Thyroid gland (tissue), 4 donors: Measurements from ENCODE around the gene LRRC73. TPM values are rescaled to one million over a fixed set of nuclear protein-coding genes. Genes with fewer than 3 reads are reported as not detected.
"Not testable (repeated sequence)": the region's sequence is repeated elsewhere in the genome, so short reads cannot be mapped to it uniquely, and the experiment has no call there.

ENCODE experiments used
- DNase-seq, 2 donors: peaks; one replicate each; pipeline ENCODE4 v3.0.0-alpha.2; 2019
- H3K27ac ChIP-seq, 3 donors: fragments of 200-600 bp; sonication (generic); 1 replicate in 2 of 3; 2 replicates in 1 of 3; pipeline ENCODE4 v1.5.1; 2016 to 2019; ENCODE audit warnings: mild to moderate bottlenecking in 1 of 3, moderate library complexity in 1 of 3
- H3K27me3 ChIP-seq: fragments of 200-600 bp; sonication (generic); one replicate; pipeline ENCODE4 v1.5.1; 2019
- H3K36me3 ChIP-seq, 2 donors: fragments of 200-600 bp; sonication (generic); one replicate each; pipeline ENCODE4 v1.5.1; 2016 to 2019
- H3K4me1 ChIP-seq, 2 donors: fragments of 200-600 bp; sonication (generic); one replicate each; pipeline ENCODE4 v1.5.1; 2017 to 2019
- H3K4me3 ChIP-seq, 3 donors: fragments of 200-600 bp; sonication (generic); replicated peaks in 1 of 3; 1 replicate in 2 of 3; 2 replicates in 1 of 3; pipeline ENCODE4 v1.5.1; 2016; ENCODE audit warnings: mild to moderate bottlenecking in 1 of 3
- H3K9me3 ChIP-seq: fragments of 200-600 bp; sonication (generic); one replicate; pipeline ENCODE4 v1.5.1; 2017
- CTCF ChIP-seq, 6 experiments: fragments of 200-600 bp in 3 of 6; fragments of 450-650 bp in 3 of 6; sonication (generic) in 3 of 6; IDR thresholded peaks; one replicate each; pipeline ENCODE4 v1.5.1; 2016 to 2019; ENCODE audit warnings: antibody characterized with exemption in 6 of 6, mild to moderate bottlenecking in 2 of 6, inconsistent platforms in 1 of 6, moderate library complexity in 1 of 6
- POLR2A ChIP-seq, 2 donors: fragments of 450-650 bp; IDR thresholded peaks; one replicate each; pipeline ENCODE4 v1.6.1; 2017; ENCODE audit warnings: antibody characterized with exemption in 2 of 2, mild to moderate bottlenecking in 2 of 2, moderate library complexity in 1 of 2
- WGBS, 2 donors: methylation state at CpG; one replicate each; pipeline ENCODE4 v1.1.5; 2017; 5-methylcytosine and 5-hydroxymethylcytosine counted together
- intact Hi-C: fragments of 100-400 bp; cut with DNase I; formaldehyde crosslinking; loops from one replicate; pipeline ENCODE4 v1.15.1; 2023
- small RNA-seq: library from RNA; depleted of rRNA; stranded (forward); fragments of <200 nt; gene quantifications from one replicate; pipeline ENCODE3, GENCODE V24; 2016
- total RNA-seq, 4 donors: library from RNA; depleted of rRNA; stranded (reverse); fragments of >200 nt; gene quantifications; one replicate each; pipeline ENCODE4 v1.2.3, GENCODE V29; 2016

LRRC73 gene
- total RNA-seq, 4 donors from 2014 or later: 0.67 to 2.0 (median 1.6) TPM

- DNase-seq: no peak
- H3K4me1 ChIP-seq: peaks cover 5 to 16% of the 10 kb centered on the region in 2 donors
- H3K27ac ChIP-seq: no peak overlapping the region
- H3K27me3 ChIP-seq: peaks cover 9% of the 10 kb centered on the region
- H3K9me3 ChIP-seq: no peaks in the 10 kb centered on the region
- H3K4me3 ChIP-seq: no peak overlapping the region
- 83 to 85% methylated on average over 1 of the region's 1 CpG for WGBS, 2 donors
- no peaks in the 10 kb centered on the region for H3K36me3 ChIP-seq
- intact Hi-C loops: no loop called here
- TF ChIP-seq POLR2A (IDR thresholded peaks at IDR 0.05) (no peak), CTCF (IDR thresholded peaks at IDR 0.05) (no peak)
These were observed 50.6 kb downstream of the LRRC73 start for GRCh38 chr6:43459535-43459934.

GRCh38 chr6:43458154-43458553, 52.0 kb downstream of the LRRC73 start:
- intact Hi-C loops, H3K36me3 ChIP-seq, DNase-seq, H3K4me3 ChIP-seq, H3K27ac ChIP-seq, H3K9me3 ChIP-seq, H3K27me3 ChIP-seq: not testable (repeated sequence)
- peaks cover 5 to 17% of the 10 kb centered on the region in 2 donors for H3K4me1 ChIP-seq
- 94 to 96% methylated on average over 13 to 15 of the region's 15 CpGs for WGBS, 2 donors

- intact Hi-C loops: no loop called here
- DNase-seq: no peak
- Histone ChIP-seq H3K4me1 (peaks cover 5 to 17% of the 10 kb centered on the region in 2 donors), H3K36me3 (peaks cover 0 to 4% of the 10 kb centered on the region in 2 donors), H3K27me3 (peaks cover 9% of the 10 kb centered on the region), H3K4me3 (no peak overlapping the region), H3K27ac (no peak overlapping the region), H3K9me3 (no peaks in the 10 kb centered on the region)
- TF ChIP-seq CTCF (IDR thresholded peaks at IDR 0.05): no peak
- TF ChIP-seq POLR2A (IDR thresholded peaks at IDR 0.05): no peak
- WGBS, 2 donors: 69 to 70% methylated on average over 9 of the region's 9 CpGs
These were observed 52.5 kb downstream of the LRRC73 start for GRCh38 chr6:43457643-43458042.

Small RNAs within 50 kb of the gene (small RNA-seq; reads per million reads assigned to genes)
- gene RF00426: not detected
- gene RNU6-1113P: not detected

Other genes starting within 250 kb of the LRRC73 start
- not detected for gene SLC22A7, start 212.1 kb downstream of the LRRC73 start, total RNA-seq
- gene CRIP3, start 201.5 kb downstream of the LRRC73 start, total RNA-seq: under 1 TPM in 2 of 4 donors, not detected in 2; 0.45 to 0.93 TPM
- 10 to 100 TPM; 32.4 to 84.6 (median 37.5) TPM for gene ZNF318, start 140.7 kb downstream of the LRRC73 start, total RNA-seq
- gene ABCC10, start 82.8 kb downstream of the LRRC73 start, total RNA-seq: 10 to 100 TPM; 10.5 to 24.3 (median 19.3) TPM
- gene DLK2, start 54.8 kb downstream of the LRRC73 start, total RNA-seq: 1 to 10 TPM in 2 of 4 donors, under 1 TPM in 1, not detected in 1; 0.89 to 1.3 (median 1.3) TPM
- gene TJAP1, start 32.8 kb downstream of the LRRC73 start, total RNA-seq: 10 to 100 TPM; 23.2 to 42.4 (median 34.4) TPM
- gene YIPF3, start 6.6 kb upstream of the LRRC73 start, total RNA-seq: 100 to 1,000 TPM; 126 to 145 (median 128) TPM
- gene POLR1C, start 6.7 kb upstream of the LRRC73 start, total RNA-seq: 10 to 100 TPM; 27.6 to 41.9 (median 38.2) TPM
- 10 to 100 TPM; 22.2 to 58.6 (median 32.9) TPM for gene XPO5, start 65.7 kb upstream of the LRRC73 start, total RNA-seq
- gene POLH, start 65.8 kb upstream of the LRRC73 start, total RNA-seq: 10 to 100 TPM; 14.8 to 19.5 (median 15.2) TPM
- gene GTPBP2, start 118.9 kb upstream of the LRRC73 start, total RNA-seq: 10 to 100 TPM; 50.2 to 65.8 (median 58.1) TPM
- 10 to 100 TPM; 15.9 to 54.8 (median 20.4) TPM for gene MAD2L1BP, start 125.5 kb upstream of the LRRC73 start, total RNA-seq
- gene RSPH9, start 134.7 kb upstream of the LRRC73 start, total RNA-seq: under 1 TPM in 1 of 4 donors, not detected in 3; 0.13 TPM
- 10 to 100 TPM; 26.3 to 61.1 (median 45.1) TPM for gene MRPS18A, start 177.4 kb upstream of the LRRC73 start, total RNA-seq